Endothelial cell of coronary artery (primary cell): ENCODE results near the gene CHAC1. TPM values are rescaled to one million over a fixed set of nuclear protein-coding genes. Genes with fewer than 3 reads are reported as not detected.

Source experiments
- total RNA-seq: library from RNA; depleted of rRNA; stranded (reverse); fragments of >200 nt; gene quantifications from 2 replicates; pipeline ENCODE4 v1.2.3, GENCODE V29; 2014

The CHAC1 gene
- total RNA-seq = 2.7 and 11.2 TPM in 2 replicates

GRCh38 chr15:40952901-40953712 lies at the start of gene CHAC1:
CHAC1 (plus strand) TSS chr15:40953471; CDS start chr15:40953584, 113 bp downstream.

GRCh38 chr15:40928821-40929659 lies 24.2 kb upstream of the CHAC1 start, which contains the start of gene DLL4:
DLL4 (plus strand) TSS chr15:40929340; CDS start chr15:40929669, 329 bp downstream.

Other genes with a start within 250 kb of the CHAC1 start
- gene RMDN3, start 198.2 kb upstream of the CHAC1 start, total RNA-seq = 21.6 and 24.5 TPM in 2 replicates
- gene GCHFR, start 189.4 kb upstream of the CHAC1 start, total RNA-seq = 6.4 and 7.8 TPM in 2 replicates
- 0.63 and 0.66 TPM in 2 replicates for gene C15orf62, start 183.5 kb upstream of the CHAC1 start, total RNA-seq
- gene ZFYVE19, start 146.4 kb upstream of the CHAC1 start, total RNA-seq = 23.2 and 24.7 TPM in 2 replicates
- gene DNAJC17, start 146.0 kb upstream of the CHAC1 start, total RNA-seq = 29.6 and 45.4 TPM in 2 replicates
- not detected in 2 replicates for gene PPP1R14D, start 124.8 kb upstream of the CHAC1 start, total RNA-seq
- gene SPINT1, start 109.4 kb upstream of the CHAC1 start, total RNA-seq = 0.45 and 0.56 TPM in 2 replicates
- gene RHOV, start 79.2 kb upstream of the CHAC1 start, total RNA-seq = under 0.01 and 0.09 TPM in 2 replicates
- gene VPS18, start 59.0 kb upstream of the CHAC1 start, total RNA-seq = 43.6 and 45.4 TPM in 2 replicates
- gene DLL4, start 24.1 kb upstream of the CHAC1 start, total RNA-seq = 33.8 and 103 TPM in 2 replicates
- gene INO80, start 162.8 kb downstream of the CHAC1 start, total RNA-seq = 21.4 and 29.2 TPM in 2 replicates